22Rv1 (cell line): ENCODE results near the gene COL4A1.

Experiments used
- ZFX ChIP-seq: fragments of 450-650 bp; IDR thresholded peaks from 2 replicates; pipeline ENCODE4 v1.6.1; 2017; ENCODE audit warnings: antibody characterized with exemption, borderline replicate concordance
- TF ChIP-seq, protein P1 (sequence below): fragments of 450-650 bp; IDR thresholded peaks from 2 replicates; pipeline ENCODE4 v1.5.1; 2017; ENCODE audit warnings: mild to moderate bottlenecking

- TF ChIP-seq, protein P1, sequence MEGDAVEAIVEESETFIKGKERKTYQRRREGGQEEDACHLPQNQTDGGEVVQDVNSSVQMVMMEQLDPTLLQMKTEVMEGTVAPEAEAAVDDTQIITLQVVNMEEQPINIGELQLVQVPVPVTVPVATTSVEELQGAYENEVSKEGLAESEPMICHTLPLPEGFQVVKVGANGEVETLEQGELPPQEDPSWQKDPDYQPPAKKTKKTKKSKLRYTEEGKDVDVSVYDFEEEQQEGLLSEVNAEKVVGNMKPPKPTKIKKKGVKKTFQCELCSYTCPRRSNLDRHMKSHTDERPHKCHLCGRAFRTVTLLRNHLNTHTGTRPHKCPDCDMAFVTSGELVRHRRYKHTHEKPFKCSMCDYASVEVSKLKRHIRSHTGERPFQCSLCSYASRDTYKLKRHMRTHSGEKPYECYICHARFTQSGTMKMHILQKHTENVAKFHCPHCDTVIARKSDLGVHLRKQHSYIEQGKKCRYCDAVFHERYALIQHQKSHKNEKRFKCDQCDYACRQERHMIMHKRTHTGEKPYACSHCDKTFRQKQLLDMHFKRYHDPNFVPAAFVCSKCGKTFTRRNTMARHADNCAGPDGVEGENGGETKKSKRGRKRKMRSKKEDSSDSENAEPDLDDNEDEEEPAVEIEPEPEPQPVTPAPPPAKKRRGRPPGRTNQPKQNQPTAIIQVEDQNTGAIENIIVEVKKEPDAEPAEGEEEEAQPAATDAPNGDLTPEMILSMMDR, result no peak
- TF ChIP-seq ZFX, result no peak
Measured at GRCh38 chr13:110309661-110310524, 2.9 kb upstream of the COL4A1 start.
